ENCODE data around the gene CHTOP.

Gene CHTOP

DNA sequence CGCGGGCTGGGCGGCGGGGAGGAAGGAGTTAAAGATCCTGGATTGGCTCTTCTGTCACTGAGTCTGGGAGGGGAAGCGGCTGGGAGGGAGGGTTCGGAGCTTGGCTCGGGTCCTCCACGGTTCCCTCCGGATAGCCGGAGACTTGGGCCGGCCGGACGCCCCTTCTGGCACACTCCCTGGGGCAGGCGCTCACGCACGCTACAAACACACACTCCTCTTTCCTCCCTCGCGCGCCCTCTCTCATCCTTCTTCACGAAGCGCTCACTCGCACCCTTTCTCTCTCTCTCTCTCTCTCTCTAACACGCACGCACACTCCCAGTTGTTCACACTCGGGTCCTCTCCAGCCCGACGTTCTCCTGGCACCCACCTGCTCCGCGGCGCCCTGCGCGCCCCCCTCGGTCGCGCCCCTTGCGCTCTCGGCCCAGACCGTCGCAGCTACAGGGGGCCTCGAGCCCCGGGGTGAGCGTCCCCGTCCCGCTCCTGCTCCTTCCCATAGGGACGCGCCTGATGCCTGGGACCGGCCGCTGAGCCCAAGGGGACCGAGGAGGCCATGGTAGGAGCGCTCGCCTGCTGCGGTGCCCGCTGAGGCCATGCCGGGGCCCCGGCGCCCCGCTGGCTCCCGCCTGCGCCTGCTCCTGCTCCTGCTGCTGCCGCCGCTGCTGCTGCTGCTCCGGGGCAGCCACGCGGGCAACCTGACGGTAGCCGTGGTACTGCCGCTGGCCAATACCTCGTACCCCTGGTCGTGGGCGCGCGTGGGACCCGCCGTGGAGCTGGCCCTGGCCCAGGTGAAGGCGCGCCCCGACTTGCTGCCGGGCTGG, 44.9 kb downstream of the CHTOP start, which contains the start of gene NPR1:
Gene NPR1 (plus strand): TSS at position 170 of the 818 bp plus-strand sequence. CDS start 421 bp downstream, at position 591.
- TF ChIP-seq, protein P1, sequence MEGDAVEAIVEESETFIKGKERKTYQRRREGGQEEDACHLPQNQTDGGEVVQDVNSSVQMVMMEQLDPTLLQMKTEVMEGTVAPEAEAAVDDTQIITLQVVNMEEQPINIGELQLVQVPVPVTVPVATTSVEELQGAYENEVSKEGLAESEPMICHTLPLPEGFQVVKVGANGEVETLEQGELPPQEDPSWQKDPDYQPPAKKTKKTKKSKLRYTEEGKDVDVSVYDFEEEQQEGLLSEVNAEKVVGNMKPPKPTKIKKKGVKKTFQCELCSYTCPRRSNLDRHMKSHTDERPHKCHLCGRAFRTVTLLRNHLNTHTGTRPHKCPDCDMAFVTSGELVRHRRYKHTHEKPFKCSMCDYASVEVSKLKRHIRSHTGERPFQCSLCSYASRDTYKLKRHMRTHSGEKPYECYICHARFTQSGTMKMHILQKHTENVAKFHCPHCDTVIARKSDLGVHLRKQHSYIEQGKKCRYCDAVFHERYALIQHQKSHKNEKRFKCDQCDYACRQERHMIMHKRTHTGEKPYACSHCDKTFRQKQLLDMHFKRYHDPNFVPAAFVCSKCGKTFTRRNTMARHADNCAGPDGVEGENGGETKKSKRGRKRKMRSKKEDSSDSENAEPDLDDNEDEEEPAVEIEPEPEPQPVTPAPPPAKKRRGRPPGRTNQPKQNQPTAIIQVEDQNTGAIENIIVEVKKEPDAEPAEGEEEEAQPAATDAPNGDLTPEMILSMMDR (IDR thresholded peaks at IDR 0.05; ENCODE audit: insufficient read depth, low read length, missing control alignments) = no peak
- no peak for DNase-seq (ENCODE audit: low read depth, low spot score)
- ChIA-PET POLR2A (no interaction called here), CTCF (interaction anchor here (0.7 to 8.9 kb wide), 27 partner anchors 10 to 312 kb away, joined by 3 to 118 read pairs (median 5); partner anchors contain the start of genes CREB3L4, JTB, RAB13 and RPS27)
- H3K4me3 ChIP-seq (ENCODE audit: low read depth, low read length) = peak within 1 kb of the TSS; percentile 39

DNA sequence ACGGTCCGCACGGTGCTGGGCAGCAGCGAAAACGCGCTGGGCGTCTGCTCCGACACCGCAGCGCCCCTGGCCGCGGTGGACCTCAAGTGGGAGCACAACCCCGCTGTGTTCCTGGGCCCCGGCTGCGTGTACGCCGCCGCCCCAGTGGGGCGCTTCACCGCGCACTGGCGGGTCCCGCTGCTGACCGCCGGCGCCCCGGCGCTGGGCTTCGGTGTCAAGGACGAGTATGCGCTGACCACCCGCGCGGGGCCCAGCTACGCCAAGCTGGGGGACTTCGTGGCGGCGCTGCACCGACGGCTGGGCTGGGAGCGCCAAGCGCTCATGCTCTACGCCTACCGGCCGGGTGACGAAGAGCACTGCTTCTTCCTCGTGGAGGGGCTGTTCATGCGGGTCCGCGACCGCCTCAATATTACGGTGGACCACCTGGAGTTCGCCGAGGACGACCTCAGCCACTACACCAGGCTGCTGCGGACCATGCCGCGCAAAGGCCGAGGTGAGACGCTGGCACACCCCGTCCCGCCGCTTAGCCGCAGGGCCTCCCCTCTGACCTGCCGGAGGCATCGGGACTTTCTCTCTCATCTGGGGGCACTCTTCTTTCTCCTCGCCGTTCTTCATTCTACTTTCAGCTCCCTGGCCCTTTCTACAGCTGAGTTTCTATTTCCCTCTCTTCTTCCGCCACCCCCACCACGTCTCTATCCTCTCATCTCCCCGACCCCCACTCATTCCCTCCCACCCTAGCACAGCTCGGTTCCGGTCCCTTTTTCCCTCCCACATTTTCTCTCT, 45.7 kb downstream of the CHTOP start:
- ChIA-PET POLR2A (no interaction called here), CTCF (interaction anchor here (0.8 to 8.9 kb wide), 12 partner anchors 15 to 312 kb away, joined by 3 to 118 read pairs (median 4); partner anchors contain the start of genes JTB, RAB13 and RPS27)
- H3K4me3 ChIP-seq (ENCODE audit: low read depth, low read length) = peak overlapping the region; percentile 34
- TF ChIP-seq, protein P1 (IDR thresholded peaks at IDR 0.05; ENCODE audit: insufficient read depth, low read length, missing control alignments) = peak; percentile 13
- DNase-seq (ENCODE audit: low read depth, low spot score) = no peak

DNA sequence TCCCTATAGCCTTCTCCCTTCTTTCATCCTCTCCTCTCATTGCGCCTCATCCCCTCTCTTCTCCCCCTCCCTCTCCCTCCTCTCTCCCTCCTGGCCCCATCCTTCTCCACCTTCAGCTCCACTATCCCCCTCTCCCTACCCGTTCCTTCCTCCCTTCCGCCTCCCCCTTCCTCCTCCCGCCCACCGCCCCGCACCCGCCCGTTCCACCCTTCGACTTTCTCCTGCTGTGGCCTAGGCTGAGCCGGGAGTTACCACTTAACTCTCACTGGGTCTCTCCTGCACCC, 46.2 kb downstream of the CHTOP start:
- no peak overlapping the region for H3K4me3 ChIP-seq (ENCODE audit: low read depth, low read length)
- POLR2A ChIA-PET = no interaction called here
- CTCF ChIA-PET = interaction anchor here (0.9 to 8.4 kb wide), 8 partner anchors 16 to 311 kb away, joined by 3 to 71 read pairs (median 4); partner anchors contain the start of genes JTB, RAB13 and RPS27
- DNase-seq (ENCODE audit: low read depth, low spot score) = no peak
- TF ChIP-seq, protein P1 (IDR thresholded peaks at IDR 0.05; ENCODE audit: insufficient read depth, low read length, missing control alignments) = no peak

DNA sequence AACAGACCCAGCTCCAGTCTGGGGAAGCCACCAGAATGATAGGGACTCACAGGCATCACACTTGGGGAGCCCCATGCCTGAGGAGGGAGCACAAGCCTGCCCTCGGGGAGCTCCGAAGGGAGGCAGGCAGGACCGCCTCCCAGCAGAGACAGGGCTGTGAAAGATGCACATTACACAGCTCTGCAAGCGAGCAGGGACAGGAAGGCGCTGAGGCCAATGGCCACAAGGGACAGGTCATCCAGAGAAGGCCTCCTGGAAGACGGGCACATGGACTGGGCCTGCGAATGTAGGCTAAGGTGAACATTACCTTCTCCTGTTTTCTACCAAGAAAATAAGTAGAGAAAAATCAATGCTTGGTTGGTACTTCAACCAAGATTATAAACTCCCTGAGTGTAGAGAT, 48.9 kb downstream of the CHTOP start:
- ChIA-PET CTCF (interaction anchor here (4.5 kb wide), 1 partner anchor 67 kb away, joined by 20 read pairs; no protein-coding TSS in a partner anchor), POLR2A (no interaction called here)
- no peak for DNase-seq (ENCODE audit: low read depth, low spot score)
- no peak overlapping the region for H3K4me3 ChIP-seq (ENCODE audit: low read depth, low read length)
- TF ChIP-seq, protein P1 (IDR thresholded peaks at IDR 0.05; ENCODE audit: insufficient read depth, low read length, missing control alignments) = no peak

DNA sequence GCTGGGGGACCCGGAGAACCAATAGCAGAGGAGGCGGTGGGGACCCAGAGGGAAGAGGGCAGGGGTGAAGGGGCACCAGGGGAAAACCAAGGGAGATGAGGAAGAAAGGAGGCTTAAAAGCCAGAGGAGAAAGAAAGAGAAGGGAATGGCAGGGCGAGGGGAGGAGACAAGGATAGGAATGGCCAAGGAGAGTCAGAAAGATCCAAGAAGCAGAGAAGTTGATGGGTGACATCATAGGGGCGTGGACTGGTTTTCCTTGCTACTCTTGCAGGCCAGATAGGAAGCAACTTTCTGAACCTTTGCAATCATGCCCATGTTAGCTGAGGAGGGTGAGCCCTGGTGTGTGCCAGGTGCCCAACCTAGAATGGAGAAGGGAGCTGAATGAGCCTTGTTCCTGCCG, 50.0 kb downstream of the CHTOP start:
- no peak for DNase-seq (ENCODE audit: low read depth, low spot score)
- CTCF ChIA-PET = interaction anchor here (1.8 to 4.5 kb wide), 3 partner anchors 8 to 66 kb away, joined by 4 to 20 read pairs (median 6); no protein-coding TSS in a partner anchor
- H3K4me3 ChIP-seq (ENCODE audit: low read depth, low read length) = no peak overlapping the region
- POLR2A ChIA-PET = no interaction called here
- TF ChIP-seq, protein P1 (IDR thresholded peaks at IDR 0.05; ENCODE audit: insufficient read depth, low read length, missing control alignments) = no peak
